ENCODE results near the gene KLHL42. TPM values are rescaled to one million over a fixed set of nuclear protein-coding genes. Genes with fewer than 3 reads are reported as not detected.

KLHL42 gene
- 14.2 to 18.7 TPM (median 16.7 TPM) in 5 replicates for total RNA-seq (2022; extraction: Qiagen RNA extraction; ENCODE audit: low read depth)

GRCh38 chr12:27779920-27780611, at the start of gene KLHL42, which contains the start of gene MANSC4:
Gene KLHL42, plus strand, starts transcription at chr12:27780233. Its CDS starts 98 bp downstream, at chr12:27780331.
Gene MANSC4, minus strand, starts transcription at chr12:27780236. Its CDS starts 8,960 bp downstream, at chr12:27771276.

Other genes with a start within 250 kb of the KLHL42 start
- gene REP15, start 83.8 kb upstream of the KLHL42 start, total RNA-seq (2022; extraction: Qiagen RNA extraction; ENCODE audit: low read depth), result 0.28 to 0.97 TPM (median 0.48 TPM) in 5 replicates
- gene MRPS35, start 69.4 kb upstream of the KLHL42 start, total RNA-seq (2022; extraction: Qiagen RNA extraction; ENCODE audit: low read depth), result 94.6 to 108 TPM (median 96.7 TPM) in 5 replicates
- 0.07 to 0.13 TPM in 2 of 5 replicates, not detected in the others for gene MANSC4, start within 50 bp of the KLHL42 start, total RNA-seq (2022; extraction: Qiagen RNA extraction; ENCODE audit: low read depth)
- 35.4 to 41.5 TPM (median 39.0 TPM) in 5 replicates for gene PTHLH, start 192.5 kb downstream of the KLHL42 start, total RNA-seq (2022; extraction: Qiagen RNA extraction; ENCODE audit: low read depth)

All from A549 treated with CpdA at 1 μM for 4 hours (cell line).